H1 (cell line): Measurements from ENCODE around the gene APOA4. TPM values are rescaled to one million over a fixed set of nuclear protein-coding genes. Genes with fewer than 3 reads are reported as not detected.

Source experiments
- CTCF ChIA-PET: fragments of 300-600 bp; sonication (Branson Sonifier 250); formaldehyde crosslinking; loops from one replicate; lab custom pipeline; 2021; ENCODE audit not compliant: partially characterized antibody; lab: Charles Lee
- POLR2A ChIA-PET: fragments of 300-600 bp; sonication (Branson Sonifier 250); formaldehyde crosslinking; loops from one replicate; lab custom pipeline; 2021; ENCODE audit warnings: inconsistent platforms; ENCODE audit not compliant: partially characterized antibody; lab: Charles Lee
- DNase-seq, 2 experiments: peaks; one replicate each; pipeline versions ENCODE4 v3.0.0 to v3.0.0-alpha.2; 2010 to 2022; ENCODE audit warnings: low spot score in 2 of 2, low read depth in 1 of 2, mixed read lengths in 1 of 2
- FAIRE-seq: peaks from 2 replicates; lab custom pipeline; 2011; peaks lifted over from hg19 to GRCh38; lab: Jason Lieb, UNC
- H2AFZ ChIP-seq: 2 replicates; pipeline ENCODE4 v1.8.1; 2012; ENCODE audit warnings: low read length, inconsistent platforms
- H2AK5ac ChIP-seq: 2 replicates; pipeline ENCODE4 v1.6.1; 2013; ENCODE audit warnings: low read depth, low read length
- H2BK120ac ChIP-seq: replicated peaks from 2 replicates; pipeline ENCODE3; 2013; ENCODE audit warnings: low read depth, low read length, inconsistent platforms
- H2BK12ac ChIP-seq: 2 replicates; pipeline ENCODE4 v1.6.1; 2013; ENCODE audit warnings: low read depth, low read length
- H2BK15ac ChIP-seq: 2 replicates; pipeline ENCODE4 v1.6.1; 2013; ENCODE audit warnings: low read length
- H2BK20ac ChIP-seq: 2 replicates; pipeline ENCODE4 v1.6.1; 2013; ENCODE audit warnings: low read length
- H2BK5ac ChIP-seq: 2 replicates; pipeline ENCODE4 v1.6.1; 2013; ENCODE audit warnings: low read depth, low read length
- H3K14ac ChIP-seq: 2 replicates; pipeline ENCODE4 v1.6.1; 2013; ENCODE audit warnings: inconsistent platforms; ENCODE audit not compliant: insufficient read length
- H3K18ac ChIP-seq: 2 replicates; pipeline ENCODE4 v1.6.1; 2013; ENCODE audit warnings: low read length; ENCODE audit errors: extremely low read depth
- H3K23ac ChIP-seq: 2 replicates; pipeline ENCODE4 v1.6.1; 2013; ENCODE audit warnings: inconsistent platforms; ENCODE audit not compliant: insufficient read length
- H3K23me2 ChIP-seq: 2 replicates; pipeline ENCODE4 v1.6.1; 2013; ENCODE audit warnings: low read depth, low read length
- H3K27ac ChIP-seq: 2 replicates; pipeline ENCODE4 v1.6.1; 2011; ENCODE audit warnings: low read depth, low read length, inconsistent platforms
- H3K27me3 ChIP-seq, 4 experiments: replicated peaks in 1 of 4; 1 replicate in 1 of 4; 2 replicates in 3 of 4; pipeline versions ENCODE4 v1.6.1 to v1.8.1; 2011 to 2013; ENCODE audit warnings: low read length in 3 of 4, mild to moderate bottlenecking in 3 of 4, inconsistent platforms in 2 of 4, mixed read lengths in 2 of 4, moderate library complexity in 1 of 4; ENCODE audit not compliant: control insufficient read depth in 3 of 4, insufficient read depth in 3 of 4; ENCODE audit errors: extremely low read depth in 1 of 4
- H3K36me3 ChIP-seq, 4 experiments: 2 replicates each; pipeline versions ENCODE4 v1.6.1 to v1.8.1; 2011 to 2013; ENCODE audit warnings: mild to moderate bottlenecking in 4 of 4, low read length in 3 of 4, moderate library complexity in 2 of 4, control low read depth in 1 of 4, inconsistent platforms in 1 of 4; ENCODE audit not compliant: insufficient read depth in 4 of 4, control insufficient read depth in 2 of 4
- H3K4ac ChIP-seq: replicated peaks from 2 replicates; pipeline ENCODE3; 2013; ENCODE audit warnings: low read length, low read depth, mixed read lengths, inconsistent platforms; ENCODE audit not compliant: insufficient read length
- H3K4me1 ChIP-seq, 4 experiments: replicated peaks in 1 of 4; 1 replicate in 1 of 4; 2 replicates in 3 of 4; pipeline versions ENCODE4 v1.6.1 to v1.8.1; 2011 to 2013; ENCODE audit warnings: low read length in 3 of 4, inconsistent platforms in 2 of 4, mixed read lengths in 1 of 4; ENCODE audit not compliant: insufficient read depth in 4 of 4, control insufficient read depth in 3 of 4
- H3K4me2 ChIP-seq, 2 experiments: 2 replicates each; pipeline versions ENCODE4 v1.6.1 to v1.8.1; 2011 to 2013; ENCODE audit warnings: low read depth in 2 of 2, low read length in 2 of 2, control low read depth in 1 of 2, inconsistent platforms in 1 of 2, mild to moderate bottlenecking in 1 of 2; ENCODE audit not compliant: insufficient read depth in 1 of 2
- H3K4me3 ChIP-seq, 4 experiments: fragments of 200-600, 300-600 bp in 1 of 4; sonication (generic), shearing (Covaris generic), sonication (Bioruptor Twin) in 1 of 4; 2 replicates each; pipeline versions ENCODE4 v1.5.1 to v1.8.1; 2011 to 2016; ENCODE audit warnings: low read length in 4 of 4, low read depth in 3 of 4, control low read depth in 2 of 4, inconsistent platforms in 2 of 4, mild to moderate bottlenecking in 2 of 4, mixed read lengths in 1 of 4, moderate library complexity in 1 of 4; ENCODE audit not compliant: insufficient read depth in 2 of 4; ENCODE audit errors: extremely low read depth in 1 of 4
- H3K56ac ChIP-seq: replicated peaks from 2 replicates; pipeline ENCODE3; 2013; ENCODE audit warnings: low read depth, mild to moderate bottlenecking, mixed read lengths, low read length, inconsistent platforms; ENCODE audit not compliant: insufficient read length
- H3K79me1 ChIP-seq: 2 replicates; pipeline ENCODE4 v1.6.1; 2013; ENCODE audit warnings: low read depth, low read length, control low read depth
- H3K79me2 ChIP-seq, 2 experiments: 2 replicates each; pipeline versions ENCODE4 v1.6.1 to v1.8.1; 2012 to 2013; ENCODE audit warnings: low read length in 2 of 2, mild to moderate bottlenecking in 2 of 2, inconsistent platforms in 1 of 2; ENCODE audit not compliant: insufficient read depth in 2 of 2, control insufficient read depth in 1 of 2
- H3K9ac ChIP-seq, 4 experiments: replicated peaks in 1 of 4; 1 replicate in 1 of 4; 2 replicates in 3 of 4; pipeline versions ENCODE4 v1.6.1 to v1.8.1; 2011 to 2013; ENCODE audit warnings: low read depth in 3 of 4, low read length in 3 of 4, control low read depth in 2 of 4, mild to moderate bottlenecking in 2 of 4, moderate library complexity in 2 of 4, inconsistent platforms in 1 of 4; ENCODE audit errors: extremely low read depth in 1 of 4
- H3K9me3 ChIP-seq, 2 experiments: 2 replicates each; pipeline versions ENCODE4 v1.6.1 to v1.8.1; 2012 to 2013; ENCODE audit warnings: mild to moderate bottlenecking in 2 of 2, moderate library complexity in 2 of 2, control low read depth in 1 of 2, inconsistent platforms in 1 of 2, low read depth in 1 of 2, low read length in 1 of 2, mixed read lengths in 1 of 2; ENCODE audit not compliant: insufficient read depth in 2 of 2
- H4K20me1 ChIP-seq, 2 experiments: replicated peaks in 1 of 2; 2 replicates each; pipeline versions ENCODE3 to v1.8.1; 2011 to 2013; ENCODE audit warnings: inconsistent platforms in 2 of 2, low read length in 2 of 2, mild to moderate bottlenecking in 1 of 2; ENCODE audit not compliant: insufficient read depth in 2 of 2, control insufficient read depth in 1 of 2
- H4K5ac ChIP-seq: 2 replicates; pipeline ENCODE4 v1.6.1; 2013; ENCODE audit warnings: low read length, low read depth, mixed read lengths, inconsistent platforms; ENCODE audit not compliant: insufficient read length
- H4K8ac ChIP-seq: 2 replicates; pipeline ENCODE4 v1.8.0; 2013; ENCODE audit warnings: mild to moderate bottlenecking, moderate library complexity, low read length, inconsistent platforms; ENCODE audit not compliant: insufficient read depth; ENCODE audit errors: extremely low read depth
- H4K91ac ChIP-seq: replicated peaks from 2 replicates; pipeline ENCODE3; 2013; ENCODE audit warnings: low read length, mixed read lengths, inconsistent platforms; ENCODE audit not compliant: insufficient read length
- ASH2L ChIP-seq: fragments of 200-600, 300-600 bp; sonication (generic); IDR thresholded peaks from one replicate; pipeline ENCODE4 v1.7.1; 2017; ENCODE audit warnings: low read length
- CREB1 ChIP-seq: IDR thresholded peaks from 2 replicates; pipeline ENCODE4 v1.6.1; 2012; ENCODE audit warnings: inconsistent platforms
- EP300 ChIP-seq, 2 experiments: IDR thresholded peaks; 1 replicate in 1 of 2; 2 replicates in 1 of 2; pipeline ENCODE4 v1.6.1; 2011 to 2012; ENCODE audit warnings: low read depth in 2 of 2, low read length in 2 of 2, mild to moderate bottlenecking in 2 of 2, borderline replicate concordance in 1 of 2, inconsistent platforms in 1 of 2, moderate library complexity in 1 of 2
- FOSL1 ChIP-seq: IDR thresholded peaks from 2 replicates; pipeline ENCODE4 v1.6.1; 2011; ENCODE audit warnings: mild to moderate bottlenecking, low read depth, low read length, moderate library complexity; ENCODE audit not compliant: insufficient read depth
- GABPA ChIP-seq: IDR thresholded peaks from 2 replicates; pipeline ENCODE4 v1.6.1; 2011; ENCODE audit warnings: mild to moderate bottlenecking, low read length, moderate library complexity, borderline replicate concordance; ENCODE audit not compliant: insufficient read depth
- JUND ChIP-seq: IDR thresholded peaks from 2 replicates; pipeline ENCODE4 v1.6.1; 2011; ENCODE audit warnings: mild to moderate bottlenecking, improper control_type of control experiment, low read length
- KDM1A ChIP-seq: fragments of 200-600, 300-600 bp; sonication (generic); IDR thresholded peaks from 2 replicates; pipeline ENCODE4 v1.7.1; 2016; ENCODE audit warnings: mild to moderate bottlenecking, low read length, borderline replicate concordance
- KDM4A ChIP-seq: IDR thresholded peaks from one replicate; pipeline ENCODE4 v1.7.1; 2012; ENCODE audit warnings: low read depth, mild to moderate bottlenecking, moderate library complexity, low read length, inconsistent platforms; ENCODE audit not compliant: severe bottlenecking
- PHF8 ChIP-seq: fragments of 200-600 bp; sonication (generic); conservative IDR thresholded peaks from 2 replicates; pipeline ENCODE4 v1.7.1; 2012; ENCODE audit warnings: low read depth, mild to moderate bottlenecking, inconsistent platforms, low read length, moderate library complexity
- POLR2A ChIP-seq, 2 experiments: IDR thresholded peaks; 1 replicate in 1 of 2; 2 replicates in 1 of 2; pipeline ENCODE4 v1.6.1; 2011; ENCODE audit warnings: low read depth in 2 of 2, low read length in 2 of 2, mild to moderate bottlenecking in 2 of 2; ENCODE audit errors: control extremely low read depth in 1 of 2
- SP2 ChIP-seq: IDR thresholded peaks from 2 replicates; pipeline ENCODE4 v1.6.1; 2012; ENCODE audit warnings: mild to moderate bottlenecking, low read length, inconsistent platforms
- SRF ChIP-seq: IDR thresholded peaks from 2 replicates; pipeline ENCODE4 v1.6.1; 2011; ENCODE audit warnings: mild to moderate bottlenecking, low read depth, low read length, moderate library complexity
- TAF1 ChIP-seq: IDR thresholded peaks from 2 replicates; pipeline ENCODE4 v1.6.1; 2011; ENCODE audit warnings: mild to moderate bottlenecking, low read depth, low read length
- TAF7 ChIP-seq: optimal IDR thresholded peaks from 2 replicates; pipeline ENCODE3; 2011; ENCODE audit warnings: low read depth, mild to moderate bottlenecking, inconsistent platforms, low read length, moderate library complexity, borderline replicate concordance
- TCF12 ChIP-seq: IDR thresholded peaks from 2 replicates; pipeline ENCODE4 v1.6.1; 2011; ENCODE audit warnings: low read depth, mild to moderate bottlenecking, low read length
- WGBS, 2 experiments: shearing (Covaris generic) in 1 of 2; methylation state at CpG; one replicate each; pipeline versions ENCODE4 v1.1.6 to v1.1.7; 2013 to 2015; ENCODE audit warnings: low lambda C conversion rate in 2 of 2, mixed read lengths in 2 of 2, inconsistent platforms in 1 of 2, low coverage in 1 of 2, missing lambda C conversion rate in 1 of 2; ENCODE audit not compliant: insufficient replicate concordance in 2 of 2, insufficient coverage in 1 of 2, insufficient read length in 1 of 2; ENCODE audit errors: extremely low coverage in 1 of 2, missing lambda C conversion rate in 1 of 2; 5-methylcytosine and 5-hydroxymethylcytosine counted together
- polyA plus RNA-seq, 7 experiments: library from polyadenylated mRNA; depleted of rRNA in 3 of 7; stranded (reverse) in 5 of 7; unstranded in 2 of 7; fragments of >200 nt in 5 of 7; fragments of 200-250 nt in 2 of 7; gene quantifications; 1 replicate in 5 of 7; 2 replicates in 1 of 7; 4 replicates in 1 of 7; pipeline versions ENCODE4 v1.2.1 to v1.2.3, GENCODE V29; 2011 to 2013; ENCODE audit warnings: missing spikeins in 2 of 7, mixed read lengths in 2 of 7
- total RNA-seq: library from RNA; stranded (reverse); fragmentation: NEBNext Ultra II Directional; extraction: Animal tissue kit (Norgen Biotek cat#: 25700); gene quantifications from 2 replicates; pipeline ENCODE4 v1.2.1, GENCODE V29; 2021

APOA4 gene
- total and polyA plus RNA-seq, 2 of the 8 experiments (the other 6 are each of a cell fraction or from before 2014, with no cell fraction given): not detected

- H2AFZ ChIP-seq: no peak overlapping the region
- H4K20me1 ChIP-seq: no peaks in the 10 kb centered on the region
- H3K4me2 ChIP-seq: no peak overlapping the region
- no peak overlapping the region for H3K4me3 ChIP-seq
- ChIA-PET CTCF (interaction anchor here (0.7 kb wide), 1 partner anchor 428 kb away, joined by 3 read pairs; no protein-coding TSS in a partner anchor), POLR2A (no interaction called here)
- H3K27me3 ChIP-seq: no peaks in the 10 kb centered on the region
- no peak for FAIRE-seq
- H3K79me1 ChIP-seq: no peaks in the 10 kb centered on the region
- WGBS, 2 experiments: 91% methylated on average over 5 of the region's 5 CpGs; no CpG with 5 or more reads in 1 of the 2 experiments
- no peak overlapping the region for H2BK12ac ChIP-seq
- no peak overlapping the region for H3K4ac ChIP-seq
- no peak overlapping the region for H2BK20ac ChIP-seq
- H2AK5ac ChIP-seq: no peak overlapping the region
- no peaks in the 10 kb centered on the region for H3K9me3 ChIP-seq
- peaks cover 0 to 5% (median 1%) of the 10 kb centered on the region in 4 experiments; a peak in 1 of 7 replicates for H3K4me1 ChIP-seq
- no peak overlapping the region for H4K91ac ChIP-seq
- H3K27ac ChIP-seq: no peak overlapping the region
- no peak overlapping the region for H4K5ac ChIP-seq
- H2BK120ac ChIP-seq: no peak overlapping the region
- no peak overlapping the region for H3K9ac ChIP-seq
- H3K79me2 ChIP-seq: no peaks in the 10 kb centered on the region
- DNase-seq: no peak
- no peak overlapping the region for H3K23ac ChIP-seq
- H3K36me3 ChIP-seq: no peaks in the 10 kb centered on the region
- H3K56ac ChIP-seq: no peak overlapping the region
- no peak overlapping the region for H2BK15ac ChIP-seq
- no peak overlapping the region for H4K8ac ChIP-seq
- H3K23me2 ChIP-seq: no peaks in the 10 kb centered on the region
- no peak overlapping the region for H3K18ac ChIP-seq
- no peak for TF ChIP-seq PHF8
- no peak for TF ChIP-seq TCF12
- TF ChIP-seq JUND: no peak
- no peak for TF ChIP-seq TAF1
- no peak for TF ChIP-seq POLR2A (IDR thresholded peaks at IDR 0.05; ENCODE audit: control extremely low read depth in 1 of 2, low read depth in 2 of 2, low read length in 2 of 2)
- no peak for TF ChIP-seq CREB1
- TF ChIP-seq SP2: no peak
- no peak for TF ChIP-seq KDM1A
- no peak for TF ChIP-seq EP300 (IDR thresholded peaks at IDR 0.05; ENCODE audit: borderline replicate concordance in 1 of 2, low read depth in 2 of 2, low read length in 2 of 2)
- no peak for TF ChIP-seq ASH2L
- TF ChIP-seq FOSL1: no peak
- no peak for TF ChIP-seq TAF7
- no peak for TF ChIP-seq GABPA
- TF ChIP-seq KDM4A: no peak
- no peak for TF ChIP-seq SRF
- H2BK5ac ChIP-seq: no peak overlapping the region
- H3K14ac ChIP-seq: no peak overlapping the region
Observed at GRCh38 chr11:116797816-116798215, 25.3 kb downstream of the APOA4 start.
